GM12878 (cell line): ENCODE measurements around the gene MCUB. TPM values are rescaled to one million over a fixed set of nuclear protein-coding genes. Genes with fewer than 3 reads are reported as not detected.
A peak's percentile ranks its signal among the peaks of the same experiment; 100 is the strongest.

ENCODE experiments used
- ATAC-seq: fragments of 200-7000 bp; cut with Tn5 transposase; 3 replicates; pipeline ENCODE4 v1.9.1; 2020; ENCODE audit warnings: mild to moderate bottlenecking, moderate library complexity
- Bru-seq: library from RNA; stranded (reverse); fragments of 400-500 nt; gene quantifications from one replicate; lab custom pipeline; 2021; lab: Mats Ljungman, UMichigan
- BruChase-seq, 2 experiments: library from RNA; stranded (reverse); fragments of 400-500 nt; gene quantifications; one replicate each; lab custom pipeline; 2021; lab: Mats Ljungman, UMichigan
- BruUV-seq: library from RNA; stranded (reverse); fragments of 400-500 nt; replicated peaks from 2 replicates; lab custom pipeline; 2021; lab: Mats Ljungman, UMichigan
- CTCF ChIA-PET: fragments of 300-600 bp; sonication (Branson Sonifier 250); formaldehyde crosslinking; extraction: SDS; loops from one replicate; lab custom pipeline; 2021; ENCODE audit warnings: inconsistent platforms; lab: Yijun Ruan, JAX
- POLR2A ChIA-PET: fragments of 350-600 bp; formaldehyde crosslinking; extraction: SDS; loops from one replicate; lab custom pipeline; 2021; ENCODE audit warnings: inconsistent platforms; lab: Charles Lee
- RAD21 ChIA-PET: fragments of 300-600 bp; sonication (Branson Sonifier 250); formaldehyde crosslinking; loops from one replicate; lab custom pipeline; 2023; ENCODE audit warnings: antibody characterized with exemption; ENCODE audit not compliant: unreplicated experiment; lab: Charles Lee
- SMC1A ChIA-PET: fragments of 300-600 bp; sonication (Branson Sonifier 250); formaldehyde crosslinking; loops from one replicate; lab custom pipeline; 2023; ENCODE audit not compliant: unreplicated experiment, uncharacterized antibody; lab: Charles Lee
- DNase-seq: peaks from one replicate; pipeline ENCODE4 v3.0.0-alpha.2; 2011; ENCODE audit warnings: low read depth, low spot score
- FAIRE-seq: peaks from 3 replicates; lab custom pipeline; 2011; peaks lifted over from hg19 to GRCh38; lab: Jason Lieb, UNC
- H2AFZ ChIP-seq: 2 replicates; pipeline ENCODE4 v1.6.0; 2011; ENCODE audit warnings: low read depth, low read length, control low read depth; ENCODE audit not compliant: control insufficient read depth
- H3K27ac ChIP-seq: 2 replicates; pipeline ENCODE4 v1.5.1; 2011; ENCODE audit warnings: control low read depth; ENCODE audit not compliant: control insufficient read depth, insufficient read depth
- H3K27me3 ChIP-seq, 2 experiments: replicated peaks in 1 of 2; 2 replicates each; pipeline versions ENCODE4 v1.6.0 to v1.6.1; 2011; ENCODE audit warnings: low read length in 1 of 2; ENCODE audit not compliant: control insufficient read depth in 2 of 2, insufficient read depth in 2 of 2
- H3K36me3 ChIP-seq, 2 experiments: 2 replicates each; pipeline ENCODE4 v1.5.1; 2011; ENCODE audit warnings: low read length in 1 of 2; ENCODE audit not compliant: control insufficient read depth in 2 of 2, insufficient read depth in 2 of 2
- H3K4me1 ChIP-seq: 2 replicates; pipeline ENCODE4 v1.6.1; 2011; ENCODE audit warnings: mild to moderate bottlenecking, low read length, moderate library complexity, mixed read lengths; ENCODE audit not compliant: control insufficient read depth, insufficient read depth
- H3K4me2 ChIP-seq: 2 replicates; pipeline ENCODE4 v1.6.0; 2011; ENCODE audit warnings: control low read depth; ENCODE audit not compliant: control insufficient read depth, insufficient read depth
- H3K4me3 ChIP-seq: fragments of 200-600 bp; sonication (generic); 2 replicates; pipeline ENCODE4 v1.5.1; 2016
- H3K79me2 ChIP-seq: 2 replicates; pipeline ENCODE4 v1.6.0; 2011; ENCODE audit warnings: low read length; ENCODE audit not compliant: control insufficient read depth, insufficient read depth
- H3K9ac ChIP-seq: 2 replicates; pipeline ENCODE4 v1.8.0; 2011; ENCODE audit warnings: low read length, control low read depth, mixed read lengths; ENCODE audit not compliant: control insufficient read depth, insufficient read depth
- H3K9me3 ChIP-seq: replicated peaks from 3 replicates; pipeline ENCODE4 v1.5.1; 2011; ENCODE audit warnings: mild to moderate bottlenecking, low read length; ENCODE audit not compliant: control insufficient read depth, insufficient read depth
- H4K20me1 ChIP-seq: 2 replicates; pipeline ENCODE4 v1.6.0; 2011; ENCODE audit not compliant: control insufficient read depth, insufficient read depth
- CBX5 ChIP-seq: sonication (generic); IDR thresholded peaks from 2 replicates; pipeline ENCODE4 v1.6.1; 2016; ENCODE audit warnings: low read depth, moderate library complexity, mild to moderate bottlenecking, inconsistent platforms
- FOS ChIP-seq: IDR thresholded peaks from 3 replicates; pipeline ENCODE4 v1.6.1; 2011; ENCODE audit warnings: borderline replicate concordance; ENCODE audit not compliant: insufficient read length; ENCODE audit errors: extremely low read depth
- KDM1A ChIP-seq: fragments of 200-600 bp; sonication (generic); IDR thresholded peaks from 2 replicates; pipeline ENCODE4 v1.6.1; 2016; ENCODE audit warnings: borderline replicate concordance
- MEF2B ChIP-seq: fragments of 450-650 bp; IDR thresholded peaks from 2 replicates; pipeline ENCODE4 v1.6.1; 2018; ENCODE audit warnings: mild to moderate bottlenecking, moderate library complexity; ENCODE audit not compliant: partially characterized antibody, poor library complexity, severe bottlenecking
- POLR2AphosphoS5 ChIP-seq: IDR thresholded peaks from 2 replicates; pipeline ENCODE4 v1.6.1; 2011; ENCODE audit warnings: mild to moderate bottlenecking, low read length, inconsistent platforms
- RB1 ChIP-seq: fragments of 450-650 bp; formaldehyde crosslinking; IDR thresholded peaks from 2 replicates; pipeline ENCODE4 v1.6.1; 2017; ENCODE audit warnings: mild to moderate bottlenecking, borderline replicate concordance
- TBL1XR1 ChIP-seq: IDR thresholded peaks from 2 replicates; pipeline ENCODE4 v1.6.1; 2012; ENCODE audit warnings: low read depth, low read length, improper control_type of control experiment
- TCF3 ChIP-seq: IDR thresholded peaks from 2 replicates; pipeline ENCODE4 v1.6.1; 2012; ENCODE audit warnings: low read depth, mild to moderate bottlenecking, low read length, borderline replicate concordance; ENCODE audit not compliant: insufficient read depth
- WGBS: methylation state at CpG from one replicate; pipeline ENCODE4 v1.1.6; 2016; ENCODE audit warnings: low lambda C conversion rate; ENCODE audit not compliant: insufficient replicate concordance, insufficient coverage; ENCODE audit errors: missing lambda C conversion rate; 5-methylcytosine and 5-hydroxymethylcytosine counted together
- in situ Hi-C: fragments of 300-500 bp; cut with MboI; formaldehyde crosslinking; loops from 9 replicates; pipeline ENCODE4 v1.14.3; 2018; ENCODE audit warnings: mixed read lengths
- intact Hi-C: fragments of 100-400 bp; cut with micrococcal nuclease; formaldehyde crosslinking; loops from one replicate; pipeline ENCODE4 v1.14.2; 2022; ENCODE audit not compliant: unreplicated experiment
- long read RNA-seq, 2 experiments: library from polyadenylated mRNA; unstranded; transcript quantifications; one replicate each; pipeline ENCODE4 v2.0.0, GENCODE V29; 2019 to 2020
- polyA minus RNA-seq, 3 experiments: library from RNA; depleted of rRNA, polyadenylated mRNA; stranded (reverse); fragments of >200 nt; gene quantifications; 2 replicates each; pipeline ENCODE4 v1.2.3, GENCODE V29; 2011
- polyA plus RNA-seq, 11 experiments: library from polyadenylated mRNA; depleted of rRNA in 4 of 11; unstranded in 6 of 11; stranded (reverse) in 5 of 11; fragments of >200 nt; fragmentation: Nextera tagmentation in 4 of 11; fragmentation: Illumina TruSeq in 1 of 11; extraction: Ambion mirVana in 4 of 11; extraction: Trizol in 1 of 11; gene quantifications; 1 replicate in 1 of 11; 2 replicates in 10 of 11; pipeline versions ENCODE4 v1.2.1 to v1.2.3, GENCODE V29; 2011 to 2016; ENCODE audit warnings: inconsistent platforms in 2 of 11, missing spikeins in 2 of 11, low read depth in 1 of 11
- total RNA-seq, 4 experiments: library from RNA; depleted of rRNA in 3 of 4; stranded (reverse); fragments of >200 nt in 3 of 4; fragmentation: Illumina TruSeq in 1 of 4; extraction: Trizol in 1 of 4; gene quantifications; 2 replicates each; pipeline versions ENCODE4 v1.2.1 to v1.2.3, GENCODE V29; 2013 to 2021
- TF ChIP-seq, protein P1 (sequence below): fragments of 450-650 bp; IDR thresholded peaks from 2 replicates; pipeline ENCODE4 v1.6.1; 2017; ENCODE audit warnings: mild to moderate bottlenecking, low read depth, inconsistent platforms; ENCODE audit not compliant: poor library complexity, severe bottlenecking
- TF ChIP-seq, protein P2 (sequence below): fragments of 450-650 bp; IDR thresholded peaks from 2 replicates; pipeline ENCODE4 v1.6.1; 2018; ENCODE audit warnings: mild to moderate bottlenecking, low read depth, moderate library complexity; ENCODE audit not compliant: partially characterized antibody

Gene MCUB, protein sequence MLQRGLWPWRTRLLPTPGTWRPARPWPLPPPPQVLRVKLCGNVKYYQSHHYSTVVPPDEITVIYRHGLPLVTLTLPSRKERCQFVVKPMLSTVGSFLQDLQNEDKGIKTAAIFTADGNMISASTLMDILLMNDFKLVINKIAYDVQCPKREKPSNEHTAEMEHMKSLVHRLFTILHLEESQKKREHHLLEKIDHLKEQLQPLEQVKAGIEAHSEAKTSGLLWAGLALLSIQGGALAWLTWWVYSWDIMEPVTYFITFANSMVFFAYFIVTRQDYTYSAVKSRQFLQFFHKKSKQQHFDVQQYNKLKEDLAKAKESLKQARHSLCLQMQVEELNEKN
- total RNA-seq (2013; cell fraction: nucleolus; rRNA removed): 22.1 and 42.1 TPM in 2 replicates
- total RNA-seq (2014; rRNA removed): 31.1 and 37.7 TPM in 2 replicates
- 22.8 and 23.8 TPM in 2 replicates for total RNA-seq (2014; rRNA removed; fragmentation: Illumina TruSeq; extraction: Trizol)
- total RNA-seq (2021): 38.2 and 41.1 TPM in 2 replicates
- 16.8 TPM for polyA plus RNA-seq (2011; ENCODE audit: low read depth)
- 57.1 and 76.7 TPM in 2 replicates for polyA plus RNA-seq (2011; rRNA removed)
- polyA plus RNA-seq (2011; cell fraction: cytosol; rRNA removed): 60.7 and 106 TPM in 2 replicates
- 51.7 and 59.1 TPM in 2 replicates for polyA plus RNA-seq (2011; cell fraction: nucleus; rRNA removed)
- 32.2 and 33.3 TPM in 2 replicates for polyA plus RNA-seq (2012)
- polyA plus RNA-seq (2014; fragmentation: Illumina TruSeq; extraction: Trizol): 20.4 and 26.2 TPM in 2 replicates
- polyA plus RNA-seq (2014; fragmentation: Nextera tagmentation; extraction: Ambion mirVana): 10 to 100 TPM in 1 of 2 experiments, 1 to 10 TPM in 1; 4.7 to 10.7 TPM
- polyA plus RNA-seq (2014; rRNA removed): 50.6 and 63.7 TPM in 2 replicates
- polyA plus RNA-seq (2016; fragmentation: Nextera tagmentation; extraction: Ambion mirVana): 10 to 100 TPM; 51.2 to 59.9 TPM
- polyA minus RNA-seq (2011; rRNA and poly(A)+ RNA removed): 29.4 and 42.1 TPM in 2 replicates
- polyA minus RNA-seq (2011; cell fraction: cytosol; rRNA and poly(A)+ RNA removed): 16.7 and 19.3 TPM in 2 replicates
- polyA minus RNA-seq (2011; cell fraction: nucleus; rRNA and poly(A)+ RNA removed): 10.0 and 19.2 TPM in 2 replicates
- Bru-seq, nascent RNA: percentile 66 among the genes with signal in this experiment
- percentile 58 among the genes with signal in this experiment for BruChase-seq, experiment 1, labeled RNA remaining after a 6-hour chase
- BruChase-seq, experiment 2, labeled RNA remaining after a 2-hour chase: percentile 61 among the genes with signal in this experiment
- long read RNA-seq, experiment 1, transcript MCUB-201 (8 exons, 2,278 nt): major isoform, 69 of 77 reads
- long read RNA-seq, experiment 1, partial matches to known transcripts: 2 of 77 reads
- long read RNA-seq, experiment 1, other reads (novel, unspliced or antisense): 6 of 77 reads
- long read RNA-seq, experiment 2, transcript MCUB-201 (8 exons, 2,278 nt): major isoform, 50 of 60 reads
- long read RNA-seq, experiment 2, partial matches to known transcripts: 0 of 60 reads
- long read RNA-seq, experiment 2, other reads (novel, unspliced or antisense): 10 of 60 reads

DNA sequence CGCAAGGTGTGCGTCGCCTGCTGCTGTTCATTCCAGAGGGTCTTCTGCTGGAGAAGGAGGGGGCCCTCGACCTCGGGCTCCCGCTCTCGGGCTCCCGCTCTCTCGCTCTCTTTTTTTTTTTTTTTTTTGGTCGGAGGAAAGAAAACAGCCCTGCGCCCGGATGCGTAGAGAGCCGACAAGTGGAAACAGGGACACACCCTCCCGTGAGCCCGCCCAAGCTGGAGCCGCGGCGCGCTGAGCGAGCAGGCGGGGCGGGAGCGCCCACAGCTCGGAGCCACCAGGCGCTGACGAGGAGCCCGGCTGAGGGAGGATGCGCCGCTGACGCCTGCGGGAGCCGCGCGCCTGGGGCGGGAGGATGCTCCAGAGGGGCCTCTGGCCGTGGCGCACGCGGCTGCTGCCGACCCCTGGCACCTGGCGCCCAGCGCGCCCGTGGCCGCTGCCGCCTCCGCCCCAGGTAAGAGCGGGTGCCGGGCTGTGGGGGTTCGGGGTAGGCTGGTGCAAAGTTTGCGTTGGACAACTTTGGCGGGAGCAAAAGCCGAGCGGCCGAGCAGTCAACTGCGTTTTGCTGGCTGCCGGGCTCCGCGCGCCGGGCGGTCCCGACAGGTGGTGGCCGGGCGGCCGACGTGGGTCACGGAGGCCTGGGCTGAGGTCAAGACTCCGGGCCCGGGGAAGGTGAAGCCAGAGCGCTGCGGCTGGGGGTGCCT, at the start of gene MCUB:
MCUB (plus strand) TSS at position 264 of the 704 bp plus-strand sequence; CDS start at position 356, 92 bp downstream.
- H3K27me3 ChIP-seq: no peaks in the 10 kb centered on the region
- H3K9ac ChIP-seq: peak within 1 kb of the TSS; percentile 87
- H3K27ac ChIP-seq: peak within 1 kb of the TSS; percentile 87
- peak; percentile 49 for DNase-seq
- intact Hi-C loops (loop anchor here (2.0 to 10.0 kb wide), 7 partner anchors 29 to 635 kb away; partner anchors contain the start of genes CASP6, ELOVL6, GAR1 and SEC24B), in situ Hi-C loops (no loop called here)
- peaks cover 20% of the 10 kb centered on the region for H3K79me2 ChIP-seq
- RAD21 ChIA-PET: interaction anchor here (1.0 to 1.8 kb wide), 8 partner anchors 12 to 244 kb away, joined by 3 to 8 read pairs (median 4); partner anchors contain the start of genes CASP6 and PLA2G12A
- no peaks in the 10 kb centered on the region for H3K36me3 ChIP-seq
- CTCF ChIA-PET: interaction anchor here (0.8 to 1.6 kb wide), 5 partner anchors 15 to 266 kb away, joined by 3 to 7 read pairs (median 4); partner anchors contain the start of gene SEC24B
- SMC1A ChIA-PET: interaction anchor here (0.6 to 1.9 kb wide), 9 partner anchors 12 to 170 kb away, joined by 3 to 6 read pairs (median 3); partner anchors contain the start of gene PLA2G12A
- ATAC-seq: peak; percentile 95
- under 1% methylated on average over 49 of the region's 73 CpGs for WGBS
- no TSS peak for BruUV-seq
- peak within 1 kb of the TSS; percentile 88 for H3K4me2 ChIP-seq
- FAIRE-seq: no peak
- peaks cover 3% of the 10 kb centered on the region; the same call in 1 of the 2 replicates for H3K4me1 ChIP-seq
- H2AFZ ChIP-seq: peak within 1 kb of the TSS; percentile 96
- H3K4me3 ChIP-seq: peak within 1 kb of the TSS; percentile 85
- H3K9me3 ChIP-seq: no peaks in the 10 kb centered on the region; the same call in 2 of the 3 replicates
- no peaks in the 10 kb centered on the region; the same call in 1 of the 2 replicates for H4K20me1 ChIP-seq
- POLR2A ChIA-PET: interaction anchor here (0.6 to 2.7 kb wide), 11 partner anchors 15 to 244 kb away, joined by 3 to 9 read pairs (median 4); partner anchors contain the start of genes PLA2G12A and SEC24B
- TF ChIP-seq TCF3 (0 out of 2 replicates have a peak, but pooled peaks have one; percentile 15), MEF2B (no peak), TBL1XR1 (no peak), CBX5 (peak; percentile 61; the same call in 1 of the 2 replicates), FOS (no peak), RB1 (peak; percentile 40; the same call in 1 of the 2 replicates), POLR2AphosphoS5 (peak; percentile 61), KDM1A (no peak)
- TF ChIP-seq, protein P1, sequence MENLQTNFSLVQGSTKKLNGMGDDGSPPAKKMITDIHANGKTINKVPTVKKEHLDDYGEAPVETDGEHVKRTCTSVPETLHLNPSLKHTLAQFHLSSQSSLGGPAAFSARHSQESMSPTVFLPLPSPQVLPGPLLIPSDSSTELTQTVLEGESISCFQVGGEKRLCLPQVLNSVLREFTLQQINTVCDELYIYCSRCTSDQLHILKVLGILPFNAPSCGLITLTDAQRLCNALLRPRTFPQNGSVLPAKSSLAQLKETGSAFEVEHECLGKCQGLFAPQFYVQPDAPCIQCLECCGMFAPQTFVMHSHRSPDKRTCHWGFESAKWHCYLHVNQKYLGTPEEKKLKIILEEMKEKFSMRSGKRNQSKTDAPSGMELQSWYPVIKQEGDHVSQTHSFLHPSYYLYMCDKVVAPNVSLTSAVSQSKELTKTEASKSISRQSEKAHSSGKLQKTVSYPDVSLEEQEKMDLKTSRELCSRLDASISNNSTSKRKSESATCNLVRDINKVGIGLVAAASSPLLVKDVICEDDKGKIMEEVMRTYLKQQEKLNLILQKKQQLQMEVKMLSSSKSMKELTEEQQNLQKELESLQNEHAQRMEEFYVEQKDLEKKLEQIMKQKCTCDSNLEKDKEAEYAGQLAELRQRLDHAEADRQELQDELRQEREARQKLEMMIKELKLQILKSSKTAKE: no peak
- TF ChIP-seq, protein P2, sequence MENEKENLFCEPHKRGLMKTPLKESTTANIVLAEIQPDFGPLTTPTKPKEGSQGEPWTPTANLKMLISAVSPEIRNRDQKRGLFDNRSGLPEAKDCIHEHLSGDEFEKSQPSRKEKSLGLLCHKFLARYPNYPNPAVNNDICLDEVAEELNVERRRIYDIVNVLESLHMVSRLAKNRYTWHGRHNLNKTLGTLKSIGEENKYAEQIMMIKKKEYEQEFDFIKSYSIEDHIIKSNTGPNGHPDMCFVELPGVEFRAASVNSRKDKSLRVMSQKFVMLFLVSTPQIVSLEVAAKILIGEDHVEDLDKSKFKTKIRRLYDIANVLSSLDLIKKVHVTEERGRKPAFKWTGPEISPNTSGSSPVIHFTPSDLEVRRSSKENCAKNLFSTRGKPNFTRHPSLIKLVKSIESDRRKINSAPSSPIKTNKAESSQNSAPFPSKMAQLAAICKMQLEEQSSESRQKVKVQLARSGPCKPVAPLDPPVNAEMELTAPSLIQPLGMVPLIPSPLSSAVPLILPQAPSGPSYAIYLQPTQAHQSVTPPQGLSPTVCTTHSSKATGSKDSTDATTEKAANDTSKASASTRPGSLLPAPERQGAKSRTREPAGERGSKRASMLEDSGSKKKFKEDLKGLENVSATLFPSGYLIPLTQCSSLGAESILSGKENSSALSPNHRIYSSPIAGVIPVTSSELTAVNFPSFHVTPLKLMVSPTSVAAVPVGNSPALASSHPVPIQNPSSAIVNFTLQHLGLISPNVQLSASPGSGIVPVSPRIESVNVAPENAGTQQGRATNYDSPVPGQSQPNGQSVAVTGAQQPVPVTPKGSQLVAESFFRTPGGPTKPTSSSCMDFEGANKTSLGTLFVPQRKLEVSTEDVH: no peak
